GM12873 (cell line): ENCODE data around the gene HDAC1.

Experiments used
- CTCF ChIP-seq: IDR thresholded peaks from 2 replicates; pipeline ENCODE4 v1.5.1; 2012; ENCODE audit warnings: low read depth, mild to moderate bottlenecking, moderate library complexity, low read length, control low read depth; ENCODE audit not compliant: insufficient read depth; ENCODE audit errors: missing control alignments

Gene HDAC1

GRCh38 chr1:32338637-32339145 lies 46.8 kb downstream of the HDAC1 start:
- TF ChIP-seq CTCF = no peak

- TF ChIP-seq CTCF = no peak
These were observed 47.6 kb downstream of the HDAC1 start for GRCh38 chr1:32339363-32339978.

GRCh38 chr1:32341186-32341757 lies 49.4 kb downstream of the HDAC1 start:
- no peak for TF ChIP-seq CTCF

GRCh38 chr1:32341971-32342370 lies 50.1 kb downstream of the HDAC1 start:
- TF ChIP-seq CTCF = no peak

GRCh38 chr1:32342704-32343103 lies 50.8 kb downstream of the HDAC1 start:
- TF ChIP-seq CTCF = no peak

- TF ChIP-seq CTCF = no peak
These were observed 53.5 kb downstream of the HDAC1 start for GRCh38 chr1:32345289-32345827.

GRCh38 chr1:32346532-32347157 lies 54.8 kb downstream of the HDAC1 start:
- TF ChIP-seq CTCF = no peak
